GM18526 (cell line): ENCODE data around the gene GTPBP2.

ENCODE experiments used
- POLR2A ChIP-seq: IDR thresholded peaks from 3 replicates; pipeline ENCODE4 v1.6.1; 2011; ENCODE audit not compliant: insufficient read length; ENCODE audit errors: extremely low read depth

The GTPBP2 gene

GRCh38 chr6:43570876-43571441 lies 58.1 kb downstream of the GTPBP2 start:
- no peak for TF ChIP-seq POLR2A
